Nephron progenitor cell (in vitro differentiated cells): ENCODE measurements around the gene GPR158.

ENCODE experiments used
- DNase-seq: peaks from one replicate; pipeline ENCODE4 v3.0.0; 2021
- H3K27ac Mint-ChIP-seq: 2 replicates; pipeline ENCODE4 v1.8.0; 2021; ENCODE audit warnings: mild to moderate bottlenecking, moderate library complexity, mixed read lengths
- H3K27me3 Mint-ChIP-seq: 2 replicates; pipeline ENCODE4 v1.8.0; 2021; ENCODE audit warnings: mild to moderate bottlenecking, low read depth, mixed read lengths; ENCODE audit not compliant: poor library complexity
- H3K36me3 Mint-ChIP-seq: 2 replicates; pipeline ENCODE4 v1.8.0; 2021; ENCODE audit warnings: low read depth, mixed read lengths
- H3K4me1 Mint-ChIP-seq: 2 replicates; pipeline ENCODE4 v1.8.0; 2021; ENCODE audit warnings: mixed read lengths
- H3K4me3 Mint-ChIP-seq: 2 replicates; pipeline ENCODE4 v1.8.0; 2021; ENCODE audit warnings: mild to moderate bottlenecking, moderate library complexity, mixed read lengths
- H3K9me3 Mint-ChIP-seq: 2 replicates; pipeline ENCODE4 v1.8.0; 2021; ENCODE audit warnings: mild to moderate bottlenecking, moderate library complexity, mixed read lengths
- CTCF ChIP-seq: fragments of 200-600 bp; sonication (generic); IDR thresholded peaks from 2 replicates; pipeline ENCODE4 v1.5.0; 2021; ENCODE audit warnings: antibody characterized with exemption

Gene GPR158

GRCh38 chr10:25578061-25578460 lies 403.3 kb downstream of the GPR158 start:
- H3K27me3 Mint-ChIP-seq, result no peaks in the 10 kb centered on the region
- no peak overlapping the region for H3K4me3 Mint-ChIP-seq
- H3K9me3 Mint-ChIP-seq, result no peaks in the 10 kb centered on the region
- no peaks in the 10 kb centered on the region for H3K36me3 Mint-ChIP-seq
- no peak overlapping the region for H3K27ac Mint-ChIP-seq
- TF ChIP-seq CTCF, result no peak
- no peak for DNase-seq
- H3K4me1 Mint-ChIP-seq, result no peaks in the 10 kb centered on the region

- no peaks in the 10 kb centered on the region for H3K36me3 Mint-ChIP-seq
- no peak overlapping the region for H3K27ac Mint-ChIP-seq
- no peaks in the 10 kb centered on the region for H3K27me3 Mint-ChIP-seq
- no peak for DNase-seq
- H3K4me1 Mint-ChIP-seq, result no peaks in the 10 kb centered on the region
- no peak overlapping the region for H3K4me3 Mint-ChIP-seq
- H3K9me3 Mint-ChIP-seq, result peaks cover 21% of the 10 kb centered on the region
- no peak for TF ChIP-seq CTCF
Observed at GRCh38 chr10:25582961-25583360, 408.2 kb downstream of the GPR158 start.

DNA sequence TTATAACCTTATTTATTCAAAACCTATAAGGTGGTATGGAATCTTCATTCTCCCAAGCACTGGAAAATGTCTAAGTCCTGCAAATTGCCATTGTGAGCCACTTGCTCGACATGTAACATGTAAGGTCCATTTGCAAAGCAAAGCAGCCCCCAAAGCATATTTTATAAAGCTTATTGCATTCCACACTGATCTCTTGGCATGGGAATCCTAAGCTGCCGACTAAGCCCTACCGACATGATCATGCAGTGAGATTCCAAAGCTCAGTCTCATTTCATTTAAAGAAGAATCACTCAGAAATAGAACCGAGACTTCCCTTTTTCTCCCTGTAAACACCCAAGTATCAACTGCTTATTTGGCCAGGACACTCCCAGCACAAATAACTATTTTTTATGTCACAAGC lies 425.9 kb downstream of the GPR158 start:
- Mint-ChIP-seq H3K27ac (no peak overlapping the region), H3K4me3 (no peak overlapping the region), H3K9me3 (no peaks in the 10 kb centered on the region), H3K27me3 (peaks cover 3% of the 10 kb centered on the region), H3K4me1 (no peaks in the 10 kb centered on the region), H3K36me3 (no peaks in the 10 kb centered on the region)
- DNase-seq, result no peak
- no peak for TF ChIP-seq CTCF

DNA sequence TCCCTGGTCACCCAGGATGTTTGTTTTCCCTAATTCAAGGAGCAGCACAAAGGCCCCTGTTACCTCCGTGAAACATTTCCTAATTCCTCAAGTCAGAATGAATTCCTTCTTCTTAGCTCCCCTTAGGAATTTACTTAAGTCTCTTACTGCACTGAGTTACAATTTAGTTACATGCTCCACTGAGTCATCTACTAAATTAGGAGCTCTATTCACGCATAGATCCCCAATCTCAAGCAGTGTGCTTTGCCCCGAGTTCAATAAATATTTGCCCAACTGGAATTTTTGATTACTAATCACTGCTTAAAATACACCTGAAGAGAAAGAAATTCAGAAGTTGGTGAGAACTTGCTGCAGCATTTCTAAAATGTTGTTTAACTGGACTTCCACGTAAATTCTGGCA lies 429.8 kb downstream of the GPR158 start:
- Mint-ChIP-seq H3K4me1 (no peaks in the 10 kb centered on the region), H3K27me3 (peaks cover 3% of the 10 kb centered on the region), H3K27ac (no peak overlapping the region), H3K9me3 (no peaks in the 10 kb centered on the region), H3K36me3 (no peaks in the 10 kb centered on the region), H3K4me3 (no peak overlapping the region)
- TF ChIP-seq CTCF, result no peak
- DNase-seq, result no peak

GRCh38 chr10:25614652-25615051 lies 439.9 kb downstream of the GPR158 start:
- H3K4me3 Mint-ChIP-seq, result no peak overlapping the region
- no peak for TF ChIP-seq CTCF
- H3K4me1 Mint-ChIP-seq, result no peaks in the 10 kb centered on the region
- H3K27me3 Mint-ChIP-seq, result peaks cover 6% of the 10 kb centered on the region
- no peak overlapping the region for H3K27ac Mint-ChIP-seq
- no peak for DNase-seq
- peaks cover 23% of the 10 kb centered on the region for H3K9me3 Mint-ChIP-seq
- no peaks in the 10 kb centered on the region for H3K36me3 Mint-ChIP-seq

- no peak overlapping the region for H3K4me3 Mint-ChIP-seq
- no peak overlapping the region for H3K27ac Mint-ChIP-seq
- peaks cover 15% of the 10 kb centered on the region for H3K9me3 Mint-ChIP-seq
- no peak for DNase-seq
- peaks cover 6% of the 10 kb centered on the region for H3K27me3 Mint-ChIP-seq
- no peaks in the 10 kb centered on the region for H3K4me1 Mint-ChIP-seq
- no peak for TF ChIP-seq CTCF
- H3K36me3 Mint-ChIP-seq, result no peaks in the 10 kb centered on the region
Observed at GRCh38 chr10:25615926-25616325, 441.1 kb downstream of the GPR158 start.
